ENCODE measurements around the gene GLP2R.

- TF ChIP-seq, protein P1, sequence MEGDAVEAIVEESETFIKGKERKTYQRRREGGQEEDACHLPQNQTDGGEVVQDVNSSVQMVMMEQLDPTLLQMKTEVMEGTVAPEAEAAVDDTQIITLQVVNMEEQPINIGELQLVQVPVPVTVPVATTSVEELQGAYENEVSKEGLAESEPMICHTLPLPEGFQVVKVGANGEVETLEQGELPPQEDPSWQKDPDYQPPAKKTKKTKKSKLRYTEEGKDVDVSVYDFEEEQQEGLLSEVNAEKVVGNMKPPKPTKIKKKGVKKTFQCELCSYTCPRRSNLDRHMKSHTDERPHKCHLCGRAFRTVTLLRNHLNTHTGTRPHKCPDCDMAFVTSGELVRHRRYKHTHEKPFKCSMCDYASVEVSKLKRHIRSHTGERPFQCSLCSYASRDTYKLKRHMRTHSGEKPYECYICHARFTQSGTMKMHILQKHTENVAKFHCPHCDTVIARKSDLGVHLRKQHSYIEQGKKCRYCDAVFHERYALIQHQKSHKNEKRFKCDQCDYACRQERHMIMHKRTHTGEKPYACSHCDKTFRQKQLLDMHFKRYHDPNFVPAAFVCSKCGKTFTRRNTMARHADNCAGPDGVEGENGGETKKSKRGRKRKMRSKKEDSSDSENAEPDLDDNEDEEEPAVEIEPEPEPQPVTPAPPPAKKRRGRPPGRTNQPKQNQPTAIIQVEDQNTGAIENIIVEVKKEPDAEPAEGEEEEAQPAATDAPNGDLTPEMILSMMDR (conservative IDR thresholded peaks at IDR 0.05; ENCODE audit: low read depth in 2 of 2) = no peak
- no peak for TF ChIP-seq CREB1 (CRISPR knock-in tag; IDR thresholded peaks at IDR 0.05; ENCODE audit: low read depth)
- TF ChIP-seq ZNF114 (CRISPR knock-in tag; IDR thresholded peaks at IDR 0.05) = no peak
Observed at GRCh38 chr17:9875441-9875840, 49.7 kb downstream of the GLP2R start.
